Mesenteric fat pad (tissue), 1 donor: ENCODE results near the gene WFDC10B. TPM values are rescaled to one million over a fixed set of nuclear protein-coding genes. Genes with fewer than 3 reads are reported as not detected.
"Not testable (repeated sequence)": the region's sequence is repeated elsewhere in the genome, so short reads cannot be mapped to it uniquely, and the experiment has no call there.

Source experiments
- DNase-seq: peaks from one replicate; pipeline ENCODE4 v3.0.0-alpha.2; 2020; ENCODE audit warnings: low spot score
- long read RNA-seq: library from polyadenylated mRNA; unstranded; transcript quantifications from one replicate; pipeline ENCODE4 v2.0.0, GENCODE V29; 2020
- total RNA-seq: library from RNA; stranded (reverse); fragmentation: NEBNext Ultra II Directional; extraction: Animal tissue kit (Norgen Biotek cat#: 25700); gene quantifications from one replicate; pipeline ENCODE4 v1.2.1, GENCODE V29; 2021
- donor health status: DM: yes; HTN: yes; CAD: no.

Gene WFDC10B
- total RNA-seq: not detected
- long read RNA-seq: 0 reads

DNA sequence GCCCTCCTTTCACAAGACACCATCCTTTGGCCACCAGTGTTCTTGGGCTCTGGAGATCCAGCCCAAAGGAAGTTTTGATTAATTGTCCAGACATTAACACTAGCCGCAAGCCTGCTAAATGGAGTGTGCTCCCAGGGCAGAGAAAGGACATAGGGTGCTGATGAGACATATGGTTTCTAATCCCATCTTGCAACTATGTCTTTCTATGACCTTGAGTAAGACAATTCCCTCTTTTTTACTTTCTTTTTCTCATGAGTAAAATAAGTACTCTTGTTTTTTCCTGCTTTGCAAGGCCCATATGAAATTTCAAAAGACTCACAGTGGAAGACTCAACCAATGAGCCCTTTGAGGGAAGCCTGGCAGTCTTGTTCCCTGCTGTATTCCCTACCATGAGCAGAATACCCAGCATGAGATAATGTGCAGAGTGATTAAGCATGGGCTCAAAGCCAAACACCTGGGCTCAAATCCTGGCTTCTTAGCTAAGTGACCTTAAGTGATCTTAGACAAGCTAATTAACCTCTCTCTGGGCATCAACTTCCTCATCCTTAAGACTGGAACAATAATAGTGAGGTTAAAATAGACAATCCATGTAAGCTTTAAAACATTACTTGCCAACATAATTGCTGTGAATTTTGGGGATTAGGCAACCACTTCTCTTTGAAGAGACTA, at the start of gene WFDC10B:
TSS of gene WFDC10B (minus strand) at position 51 of the 669 bp plus-strand sequence. CDS start 19,027 bp downstream, outside the sequence.
- DNase-seq: no peak

DNA sequence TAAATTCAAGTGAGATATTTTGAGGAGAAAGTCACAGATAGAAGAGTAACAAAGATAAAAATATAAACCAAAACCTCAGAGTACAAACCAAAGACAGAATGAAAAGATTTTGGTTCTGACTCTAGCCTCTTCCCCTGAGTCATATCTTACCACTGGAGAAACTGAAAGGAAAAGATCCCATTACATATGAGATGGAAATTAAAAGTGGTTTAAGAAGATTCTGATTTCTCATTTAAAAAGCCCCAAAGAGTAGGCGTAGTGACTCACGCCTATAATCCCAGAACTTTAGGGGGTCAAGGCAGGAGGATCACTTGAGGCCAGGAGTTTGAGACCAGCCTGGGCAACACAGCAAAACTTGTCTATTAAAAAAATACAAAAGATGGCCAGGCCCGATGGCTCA, 47.9 kb upstream of the WFDC10B start:
- DNase-seq: no peak

DNA sequence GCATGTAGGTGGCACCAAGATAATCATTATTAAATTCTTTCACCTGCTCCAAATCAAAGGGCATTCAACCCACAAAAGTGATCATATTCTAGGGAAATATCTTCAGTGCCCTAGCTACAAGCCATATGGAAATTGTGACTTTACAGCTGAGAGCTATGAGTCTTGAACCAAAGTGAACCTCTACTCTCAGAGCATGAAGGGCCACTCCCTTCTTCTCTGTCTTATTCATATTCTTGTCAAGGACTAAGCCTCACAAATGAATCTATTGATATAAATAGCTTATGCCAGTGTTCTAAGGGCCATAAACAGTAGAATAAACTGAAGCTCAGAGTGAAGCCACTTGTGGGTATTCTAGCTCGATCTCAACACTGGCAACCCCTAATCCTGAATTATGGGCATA, 46.9 kb upstream of the WFDC10B start:
- no peak for DNase-seq

DNA sequence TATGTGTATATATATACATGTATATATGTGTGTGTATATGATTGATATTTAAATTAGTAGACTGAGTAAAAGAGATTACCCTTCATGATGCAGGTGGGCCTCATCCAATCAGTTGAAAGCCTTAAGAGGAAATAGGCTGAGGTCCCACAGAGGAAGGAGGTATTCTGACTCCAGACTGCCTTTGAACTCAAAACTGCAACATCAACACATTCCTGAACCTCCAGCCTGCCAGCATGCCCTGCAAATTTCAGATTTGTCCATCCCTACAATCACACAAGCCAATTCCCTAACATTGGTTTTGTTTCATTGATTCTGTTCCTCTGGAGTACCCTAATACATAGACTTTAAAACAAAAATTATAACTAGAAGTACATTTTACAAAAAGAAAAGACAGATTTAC, 40.2 kb upstream of the WFDC10B start:
- DNase-seq: no peak

DNA sequence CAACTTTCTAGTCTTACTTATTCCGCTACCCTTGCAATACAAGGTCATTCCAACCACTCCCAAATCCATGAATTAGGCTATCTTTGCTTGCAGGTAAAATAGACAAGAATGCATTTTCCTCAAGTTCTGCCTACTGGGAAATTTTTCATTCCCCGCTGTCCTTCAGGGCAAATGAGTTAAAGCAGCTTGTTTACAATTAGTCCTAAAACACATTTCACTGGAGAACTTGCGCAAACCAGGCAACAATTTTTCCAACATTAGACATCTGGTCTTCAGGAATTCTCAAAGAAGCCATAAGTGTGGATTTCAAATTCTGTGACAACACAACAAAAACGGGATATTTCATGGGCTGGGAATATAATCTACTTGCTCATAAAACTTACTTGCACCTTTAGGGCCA, 37.8 kb upstream of the WFDC10B start:
- DNase-seq: no peak

DNA sequence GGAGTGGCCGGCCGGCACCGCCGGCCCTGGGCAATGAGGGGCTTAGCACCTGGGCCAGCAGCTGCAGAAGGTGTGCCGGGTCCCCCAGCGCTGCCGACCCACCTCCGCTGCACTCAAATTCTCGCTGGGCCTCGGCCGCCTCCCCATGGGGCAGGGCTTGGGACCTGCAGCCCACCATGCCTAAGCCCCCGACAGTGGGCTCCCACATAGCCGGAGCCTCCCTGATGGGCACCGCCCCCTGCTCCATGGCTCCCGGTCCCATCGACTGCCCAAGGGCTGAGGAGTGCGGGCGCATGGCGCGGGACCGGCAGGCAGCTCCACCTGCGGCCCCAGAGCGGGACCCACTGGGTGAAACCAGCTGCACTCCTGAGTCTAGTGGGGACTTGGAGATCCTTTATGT, 31.2 kb upstream of the WFDC10B start:
- DNase-seq: no peak

DNA sequence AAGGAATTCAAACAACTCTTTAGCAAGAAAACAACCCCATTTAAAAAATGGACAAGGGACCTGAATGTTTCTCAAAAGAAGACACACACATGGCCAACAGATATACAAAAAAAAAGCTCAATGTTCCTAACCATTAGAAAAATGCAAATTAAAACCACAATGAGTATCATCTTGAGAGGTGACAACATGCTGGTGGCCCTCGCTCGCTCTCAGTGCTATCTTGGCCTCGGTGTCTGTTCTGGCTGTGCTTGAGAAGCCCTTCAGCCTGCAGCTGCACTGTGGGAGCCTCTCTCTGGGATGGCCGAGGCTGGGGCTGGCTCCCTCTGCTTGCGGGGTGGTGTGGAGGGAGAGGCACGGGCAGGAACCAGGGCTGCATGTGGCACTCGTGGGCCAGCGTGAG, 30.7 kb upstream of the WFDC10B start:
- DNase-seq: no peak

DNA sequence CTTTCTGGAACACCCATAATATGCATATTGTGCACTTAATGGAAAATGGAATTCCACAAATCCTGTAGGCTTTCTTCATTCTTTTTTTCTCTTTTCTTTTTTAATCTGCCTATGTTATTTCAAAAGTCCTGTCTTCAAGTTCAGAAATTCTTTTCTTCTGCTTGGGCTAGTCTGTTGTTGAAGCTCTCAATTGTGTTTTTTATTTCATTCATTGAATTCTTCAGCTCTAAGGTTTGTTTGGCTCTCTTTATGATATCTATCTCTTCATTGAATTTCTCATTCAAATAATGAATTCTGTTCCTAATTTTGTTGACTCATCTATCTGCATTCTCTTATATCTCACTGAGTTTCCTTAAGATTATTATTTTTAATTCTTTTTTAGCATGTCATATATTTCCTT, 27.4 kb upstream of the WFDC10B start:
- no peak for DNase-seq

DNA sequence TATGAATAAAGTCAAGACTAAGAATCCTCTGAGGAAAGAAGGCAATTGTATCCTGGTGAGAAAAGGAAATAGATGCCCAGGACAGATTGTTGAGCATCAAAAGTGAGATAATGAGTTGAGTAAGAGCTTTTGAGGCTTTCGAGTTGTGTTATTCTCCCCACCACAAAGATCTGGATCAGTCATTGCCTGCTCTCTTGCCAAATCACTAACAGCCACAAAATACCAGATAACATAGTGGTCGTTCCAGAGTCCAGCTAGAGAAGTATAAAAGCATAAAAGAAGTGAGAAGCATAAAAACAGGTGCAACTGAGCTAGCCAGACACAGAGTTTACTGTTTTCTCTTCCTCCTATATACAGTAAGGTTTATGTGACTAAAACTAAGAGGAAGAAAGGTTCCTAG, 22.2 kb upstream of the WFDC10B start:
- no peak for DNase-seq

DNA sequence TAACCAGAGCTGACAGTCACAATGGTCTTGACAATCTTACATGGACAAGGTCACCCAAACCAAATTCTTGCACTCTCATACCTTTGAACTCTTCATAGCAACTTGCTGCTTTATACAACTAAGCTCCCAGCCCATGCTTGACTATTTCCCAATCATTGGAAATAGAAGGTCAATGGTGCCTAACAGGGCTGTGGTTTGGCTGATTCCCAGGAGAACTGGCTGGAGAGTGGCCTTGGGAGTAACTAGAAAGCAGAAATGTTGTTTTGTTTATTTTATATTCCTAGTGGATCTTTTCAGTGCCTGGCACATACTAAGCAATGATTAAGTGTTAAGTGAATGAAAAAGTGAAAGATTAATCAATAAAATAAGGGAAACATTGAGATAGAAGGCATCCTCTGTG, 20.3 kb upstream of the WFDC10B start:
- DNase-seq: no peak

DNA sequence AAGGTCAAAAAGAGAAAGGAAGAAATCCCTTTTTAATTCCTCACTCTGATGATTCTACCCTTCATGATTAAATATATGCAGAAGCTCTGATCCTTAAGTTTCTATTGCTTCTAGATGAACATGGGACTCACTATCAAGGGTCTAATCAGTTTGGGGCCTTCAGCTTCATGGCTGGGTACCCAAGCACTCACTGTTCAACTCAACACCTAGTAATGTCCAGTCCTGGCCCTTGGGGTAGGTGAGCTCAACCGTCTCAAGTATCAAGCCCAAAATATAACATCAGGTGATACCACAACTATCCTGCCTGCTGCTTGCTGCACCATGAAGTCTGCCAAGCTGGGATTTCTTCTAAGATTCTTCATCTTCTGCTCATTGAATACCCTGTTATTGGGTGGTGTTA, 17.2 kb upstream of the WFDC10B start, which contains the start of gene SPINT4:
TSS of gene SPINT4 (plus strand) at position 301 of the 400 bp plus-strand sequence. CDS start at position 322, 21 bp downstream.
- DNase-seq: no peak

DNA sequence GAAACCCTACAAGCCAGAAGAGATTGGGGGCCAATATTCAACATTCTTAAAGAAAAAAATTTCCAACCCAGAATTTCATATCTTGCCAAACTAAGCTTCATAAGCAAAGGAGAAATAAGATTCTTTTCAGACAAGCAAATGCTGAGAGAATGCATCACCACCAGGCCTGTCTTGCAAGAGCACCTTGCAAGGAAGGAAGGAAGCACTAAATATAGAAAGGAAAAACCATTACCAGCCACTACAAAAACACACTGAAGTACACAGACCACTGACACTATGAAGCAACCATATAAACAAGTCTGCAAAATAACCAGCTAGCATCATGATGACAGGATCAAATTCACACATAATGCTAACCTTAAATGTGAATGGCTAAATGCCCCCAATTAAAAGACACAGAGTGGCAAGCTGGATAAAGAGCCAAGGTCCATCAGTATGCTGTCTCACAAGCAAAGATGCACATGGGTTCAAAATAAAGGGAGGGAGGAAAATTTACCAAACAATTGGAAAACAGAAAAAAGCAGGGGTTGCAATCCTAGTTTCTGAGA, 11.4 kb upstream of the WFDC10B start:
- DNase-seq: not testable (repeated sequence)

DNA sequence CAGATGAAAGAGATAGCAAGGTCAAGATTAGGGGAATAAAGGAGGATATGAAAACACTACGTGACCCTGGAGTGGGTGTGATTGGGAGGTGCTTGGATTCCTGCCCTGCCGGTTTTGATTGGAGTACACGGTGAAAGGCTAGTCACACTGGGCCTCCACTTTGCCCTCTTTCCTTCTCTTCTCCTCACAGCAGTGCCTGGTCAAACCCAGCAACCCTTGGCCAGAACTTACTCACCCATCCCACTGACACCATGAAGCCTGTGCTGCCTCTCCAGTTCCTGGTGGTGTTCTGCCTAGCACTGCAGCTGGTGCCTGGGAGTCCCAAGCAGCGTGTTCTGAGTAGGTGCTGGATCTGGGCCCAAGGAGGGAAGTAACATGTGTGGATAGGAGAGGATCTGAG, 2.9 kb downstream of the WFDC10B start, which contains the start of gene WFDC13:
TSS of gene WFDC13 (plus strand) at position 166 of the 400 bp plus-strand sequence. CDS start at position 252, 86 bp downstream.
- no peak for DNase-seq

DNA sequence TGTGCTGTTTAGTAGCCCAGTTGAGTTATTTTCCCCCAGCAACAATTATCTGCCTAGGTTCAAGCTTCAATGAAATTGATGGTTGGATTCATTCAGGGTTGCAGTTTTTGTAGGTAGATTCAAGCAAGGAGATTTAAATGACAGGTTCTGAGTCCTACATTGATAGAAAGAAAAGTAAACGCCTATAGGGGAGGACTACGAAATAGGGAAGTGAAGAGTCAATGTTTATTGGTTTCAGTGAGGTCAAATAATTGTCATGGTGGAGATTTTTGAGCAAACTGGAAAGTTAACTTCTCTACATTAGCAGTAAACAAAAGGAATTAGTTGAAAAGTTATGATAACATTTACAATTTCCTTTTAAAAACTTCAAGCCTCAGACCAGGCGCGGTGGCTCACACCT, 3.7 kb downstream of the WFDC10B start:
- DNase-seq: no peak

DNA sequence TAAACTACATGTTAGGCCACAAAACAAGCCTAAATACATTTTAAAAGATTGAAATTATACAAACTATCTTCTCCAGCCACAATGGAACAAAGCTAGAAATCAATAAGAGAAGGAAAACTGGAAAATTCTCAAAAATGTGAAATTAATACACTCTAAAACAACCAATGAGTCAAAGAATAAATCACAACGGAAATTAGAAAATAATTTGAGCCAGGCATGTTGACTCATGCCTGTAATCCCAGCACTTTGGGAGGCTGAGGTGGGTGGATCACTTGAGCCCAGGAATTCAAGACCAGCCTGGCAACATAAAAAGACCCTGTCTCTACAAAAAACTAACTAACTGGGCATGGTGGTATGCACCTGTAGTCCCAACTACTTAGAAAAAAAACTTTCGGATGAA, 9.3 kb downstream of the WFDC10B start:
- DNase-seq: no peak

DNA sequence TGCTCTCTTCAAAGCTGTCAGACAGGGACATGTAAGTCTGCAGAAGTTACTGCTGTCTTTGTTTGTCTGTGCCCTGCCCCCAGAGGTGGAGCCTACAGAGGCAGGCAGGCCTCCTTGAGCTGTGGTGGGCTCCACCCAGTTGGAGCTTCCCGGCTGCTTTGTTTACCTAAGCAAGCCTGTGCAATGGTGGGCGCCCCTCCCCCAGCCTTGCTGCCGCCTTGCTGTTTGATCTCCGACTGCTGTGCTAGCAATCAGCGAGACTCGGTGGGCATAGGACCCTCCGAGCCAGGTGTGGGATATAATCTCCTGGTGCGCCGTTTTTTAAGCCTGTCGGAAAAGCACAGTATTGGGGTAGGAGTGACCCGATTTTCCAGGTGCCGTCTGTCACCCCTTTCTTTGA, 11.5 kb downstream of the WFDC10B start:
- not testable (repeated sequence) for DNase-seq

DNA sequence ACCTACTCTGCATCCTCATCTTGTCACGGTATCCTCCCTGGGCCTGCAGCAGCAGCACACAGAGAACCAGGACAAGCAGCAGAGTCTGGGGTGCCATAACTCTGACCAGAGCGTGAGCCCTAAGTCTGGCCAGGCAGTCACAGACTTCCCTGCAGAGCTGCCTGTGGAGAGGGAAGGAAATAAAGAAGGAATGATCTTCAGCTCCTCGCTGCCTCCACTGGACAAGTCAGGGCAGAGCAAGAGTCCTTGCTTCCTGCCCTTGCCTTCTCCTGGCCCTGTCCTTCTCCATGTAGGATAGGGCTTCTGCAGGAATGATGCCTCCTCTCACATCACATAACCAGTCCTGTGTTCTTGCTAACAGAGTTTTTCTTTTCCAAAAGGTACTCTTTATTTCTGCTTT, 18.9 kb downstream of the WFDC10B start:
- DNase-seq: no peak

DNA sequence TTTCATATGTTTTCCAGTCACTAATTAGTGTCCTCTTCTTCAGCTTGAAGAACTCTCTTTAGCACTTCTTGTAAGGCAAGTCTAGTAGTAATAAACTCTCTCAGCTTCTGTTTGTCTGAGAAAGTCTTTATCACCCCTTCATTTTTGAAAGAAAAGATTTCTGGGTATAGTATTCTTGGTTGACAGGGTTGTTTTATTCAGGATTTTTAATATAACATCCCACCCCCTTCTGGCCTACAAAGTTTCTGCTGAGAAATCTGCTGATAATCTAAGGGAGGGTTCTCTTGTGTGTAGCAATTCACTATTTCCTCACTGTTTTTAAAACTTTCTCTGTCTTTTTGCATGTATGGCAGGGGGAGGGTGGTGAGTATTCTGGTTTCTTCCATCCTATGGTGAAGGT, 25.2 kb downstream of the WFDC10B start:
- DNase-seq: no peak

DNA sequence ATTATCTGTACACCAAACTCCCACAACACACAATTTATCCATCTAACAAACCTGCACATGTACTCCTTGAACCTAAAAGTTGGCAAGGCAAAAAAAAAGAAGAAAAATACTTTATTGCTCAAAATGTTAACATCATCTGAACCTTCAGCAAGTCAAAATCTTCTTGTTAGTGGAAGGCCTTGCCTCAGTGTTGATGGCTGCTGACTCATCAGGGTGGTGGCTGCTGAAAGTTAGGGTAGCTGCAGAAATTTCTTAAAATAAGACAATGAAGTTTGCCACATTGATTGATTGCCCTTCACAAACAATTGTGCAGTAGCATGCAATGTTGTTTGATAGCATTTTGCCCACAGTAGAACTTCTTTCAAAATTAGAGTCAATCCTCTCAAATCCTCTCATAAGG, 32.1 kb downstream of the WFDC10B start:
- no peak for DNase-seq

DNA sequence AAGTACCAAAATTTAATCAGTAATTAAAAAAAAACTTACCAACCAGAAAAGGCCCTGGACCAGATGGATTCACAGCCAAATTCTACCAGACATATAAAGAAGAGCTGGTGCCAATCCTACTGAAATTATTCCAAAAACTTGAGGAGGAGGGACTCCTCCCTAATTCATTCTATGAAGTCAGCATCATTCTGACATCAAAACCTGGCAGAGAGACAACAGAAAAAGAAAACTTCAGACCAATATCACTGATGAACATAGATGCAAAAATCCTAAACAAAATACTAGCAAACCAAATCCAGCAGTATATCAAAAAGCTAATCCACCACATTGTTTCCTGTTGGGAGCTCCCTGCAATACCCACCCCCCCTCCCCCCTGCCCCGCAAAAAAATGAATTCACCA, 34.7 kb downstream of the WFDC10B start, which contains the start of gene WFDC11:
TSS of gene WFDC11 (minus strand) at position 101 of the 400 bp plus-strand sequence. CDS start 19,639 bp downstream, outside the sequence.
- no peak for DNase-seq

DNA sequence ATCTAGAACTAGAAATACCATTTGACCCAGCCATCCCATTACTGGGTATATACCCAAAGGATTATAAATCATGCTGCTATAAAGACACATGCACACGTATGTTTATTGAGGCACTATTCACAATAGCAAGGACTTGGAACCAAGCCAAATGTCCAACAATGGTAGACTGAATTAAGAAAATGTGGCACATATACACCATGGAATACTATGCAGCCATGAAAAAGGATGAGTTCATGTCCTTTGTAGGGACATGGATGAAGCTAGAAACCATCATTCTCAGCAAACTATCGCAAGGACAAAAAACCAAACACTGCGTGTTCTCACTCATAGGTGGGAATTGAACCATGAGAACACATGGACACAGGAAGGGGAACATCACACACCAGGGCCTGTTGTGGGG, 47.8 kb downstream of the WFDC10B start:
- DNase-seq: not testable (repeated sequence)

DNA sequence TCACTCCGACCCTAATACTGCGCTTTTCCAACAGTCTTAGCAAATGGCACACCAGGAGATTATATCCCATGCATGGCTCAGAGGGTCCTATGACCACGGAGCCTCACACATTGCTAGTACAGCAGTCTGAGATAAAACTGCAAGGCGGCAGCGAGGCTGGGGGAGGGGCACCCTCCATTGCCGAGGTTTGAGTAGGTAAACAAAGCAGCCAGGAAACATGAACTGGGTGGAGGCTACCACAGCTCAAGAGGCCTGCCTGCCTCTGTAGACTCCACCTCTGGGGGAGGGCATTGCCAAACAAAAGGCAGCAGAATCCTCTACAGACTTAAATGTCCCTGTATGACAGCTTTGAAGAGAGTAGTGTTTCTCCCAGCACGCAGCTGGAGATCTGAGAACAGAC, 53.1 kb downstream of the WFDC10B start:
- DNase-seq: not testable (repeated sequence)

DNA sequence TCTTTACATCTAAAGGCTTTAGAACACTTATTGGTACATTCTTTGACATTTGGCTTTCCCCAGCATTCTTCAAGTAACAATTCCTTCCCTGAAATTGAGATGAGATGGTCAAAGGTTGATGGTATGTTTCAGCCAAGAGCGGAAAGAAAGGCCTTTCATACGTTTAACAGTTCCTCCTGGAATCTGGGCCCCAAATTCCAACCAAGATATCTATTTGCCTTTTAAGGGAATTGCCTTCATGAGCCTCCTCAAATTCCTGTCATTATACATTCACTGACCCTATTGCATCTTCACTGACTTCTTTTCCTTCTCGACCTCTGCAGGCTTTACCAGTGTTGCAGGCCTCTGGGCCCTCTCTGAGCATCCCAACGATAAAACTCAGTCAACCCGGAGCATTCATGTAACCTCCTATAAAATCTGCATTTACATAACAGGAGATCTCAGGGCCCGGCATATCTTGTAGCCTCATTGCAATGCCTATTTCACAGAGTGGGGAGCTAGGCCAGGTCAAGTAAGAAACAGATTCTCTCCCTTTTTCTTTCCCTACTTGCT, 55.4 kb downstream of the WFDC10B start:
- DNase-seq: no peak
